HG03521 (cell line): Measurements from ENCODE around the gene MAST4.
A peak's percentile ranks its signal among the peaks of the same experiment; 100 is the strongest.

Experiments used
- ATAC-seq: cut with Tn5 transposase; IDR thresholded peaks from one replicate; pipeline ENCODE4 v1.9.1; 2021; ENCODE audit warnings: mild to moderate bottlenecking, moderate library complexity; ENCODE audit not compliant: unreplicated experiment

MAST4 gene

DNA sequence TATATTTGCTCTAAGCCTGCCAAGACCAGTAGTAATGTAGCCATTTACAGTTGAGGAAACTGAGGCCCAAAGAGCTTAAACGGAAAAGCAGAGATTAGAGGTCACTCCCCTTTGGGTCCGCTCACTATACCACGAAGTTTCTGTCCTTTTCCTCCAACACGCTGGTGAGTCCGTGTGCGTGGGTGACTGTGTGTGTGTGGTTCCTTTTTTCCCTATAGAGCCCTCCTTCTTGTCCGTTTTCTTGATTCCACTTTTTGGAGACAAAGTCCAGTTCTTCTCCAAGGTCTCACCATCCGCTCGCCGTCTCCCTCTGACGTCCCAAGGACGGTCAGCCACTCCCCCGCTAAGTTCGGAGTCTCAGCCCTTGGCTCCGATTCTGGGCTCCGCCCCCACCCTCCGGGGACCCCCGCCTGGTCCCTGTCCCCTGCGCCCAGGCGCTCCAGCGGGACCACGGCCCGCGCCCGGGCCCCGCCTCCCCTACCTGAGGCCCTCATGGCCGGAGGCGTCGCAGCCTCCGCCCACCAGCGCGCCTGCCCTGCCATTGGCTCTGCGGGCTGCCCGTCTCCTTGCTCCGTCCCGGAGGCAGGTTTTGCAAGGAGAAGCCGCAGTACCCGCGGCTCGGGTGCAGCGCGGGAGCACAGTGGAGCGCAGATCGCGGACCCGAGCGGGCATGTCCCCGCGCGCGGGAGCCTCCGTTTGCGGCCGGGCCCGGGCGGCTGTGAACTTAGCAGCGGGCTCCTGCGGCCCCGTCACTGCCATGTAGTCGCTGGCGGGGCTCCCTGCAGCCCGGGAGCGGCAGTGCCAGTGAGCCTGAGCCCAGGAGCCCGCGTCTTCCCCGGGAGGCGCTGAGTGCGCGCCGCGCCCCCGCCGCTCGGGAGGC, at the start of gene MAST4:
MAST4 (plus strand) TSS at position 638 of the 880 bp plus-strand sequence. CDS start 263 bp downstream, outside the sequence.
- peak; percentile 98 for ATAC-seq

DNA sequence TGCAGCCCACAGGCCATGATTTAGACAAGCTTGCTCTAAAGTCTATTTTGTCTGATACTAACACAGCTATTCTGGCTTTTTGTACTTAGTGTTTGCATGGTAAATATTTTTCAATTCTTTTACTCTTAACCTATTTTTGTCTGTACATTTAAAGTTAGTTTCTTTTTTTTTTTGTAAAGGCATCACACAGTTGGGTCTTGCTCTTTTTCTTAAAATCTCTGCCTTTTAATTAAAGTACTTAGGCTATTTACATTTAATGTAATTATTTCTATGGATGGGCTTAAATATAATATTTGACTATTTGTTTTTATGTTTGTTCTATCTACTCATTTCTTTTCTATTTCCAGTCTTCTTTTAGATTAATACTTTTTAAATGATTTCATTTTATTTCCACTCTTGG, 49.7 kb upstream of the MAST4 start:
- no peak for ATAC-seq

- no peak for ATAC-seq
Observed at GRCh38 chr5:66551338-66551737, 44.9 kb upstream of the MAST4 start.

GRCh38 chr5:66551945-66552344, 44.2 kb upstream of the MAST4 start:
- ATAC-seq: no peak

GRCh38 chr5:66553368-66553912, 42.8 kb upstream of the MAST4 start:
- no peak for ATAC-seq

DNA sequence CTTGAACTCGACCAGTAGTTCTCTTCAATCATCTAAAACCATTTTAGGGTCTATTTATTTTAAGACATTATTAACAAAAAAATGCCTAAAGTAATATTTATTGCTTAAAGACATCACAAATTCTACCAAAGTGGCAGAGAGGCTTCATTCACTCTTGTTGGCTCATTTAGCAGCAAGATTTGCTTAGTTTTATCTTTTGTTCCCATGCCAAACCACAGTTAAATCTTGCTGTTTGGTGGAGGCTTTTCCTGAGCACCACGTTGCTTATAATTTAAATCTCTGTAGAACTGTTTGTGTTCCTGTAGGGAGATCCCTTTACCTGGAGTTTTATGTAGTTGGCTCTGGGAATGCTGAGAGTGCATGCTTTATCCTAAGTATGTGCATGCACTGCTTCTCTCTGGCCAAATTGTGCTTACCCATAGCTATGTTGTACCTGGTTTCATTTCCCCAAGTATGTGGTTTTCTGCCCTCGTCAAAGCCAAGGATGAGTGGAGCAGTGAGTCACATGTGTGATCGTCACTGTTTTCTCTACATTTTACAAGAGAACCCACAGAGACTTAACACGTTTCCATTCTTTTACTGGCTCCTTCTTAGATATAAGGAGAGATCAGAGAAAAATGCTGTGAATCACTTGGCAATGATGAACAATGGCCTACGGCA, 42.1 kb upstream of the MAST4 start:
- ATAC-seq: peak; percentile 94

DNA sequence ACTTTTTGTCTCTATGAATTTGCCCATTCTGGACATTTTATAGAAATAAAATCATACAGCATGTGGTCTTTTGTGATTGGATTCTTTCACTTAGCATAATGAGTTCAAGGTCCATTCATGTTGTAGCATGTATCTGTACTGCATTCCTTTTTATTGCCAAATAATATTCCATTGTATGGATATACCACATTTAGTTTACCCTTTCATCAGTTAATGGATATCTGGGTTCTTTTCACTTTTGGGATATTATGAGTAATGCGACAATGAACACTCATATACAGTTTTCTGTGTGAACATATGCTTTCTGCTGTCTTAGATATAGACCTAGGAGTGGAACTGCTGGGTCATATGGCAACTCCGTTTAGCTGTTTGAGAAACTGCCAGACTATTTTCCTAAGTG, 41.3 kb upstream of the MAST4 start:
- no peak for ATAC-seq

- peak; percentile 47 for ATAC-seq
Observed at GRCh38 chr5:66558560-66558959, 37.6 kb upstream of the MAST4 start.

DNA sequence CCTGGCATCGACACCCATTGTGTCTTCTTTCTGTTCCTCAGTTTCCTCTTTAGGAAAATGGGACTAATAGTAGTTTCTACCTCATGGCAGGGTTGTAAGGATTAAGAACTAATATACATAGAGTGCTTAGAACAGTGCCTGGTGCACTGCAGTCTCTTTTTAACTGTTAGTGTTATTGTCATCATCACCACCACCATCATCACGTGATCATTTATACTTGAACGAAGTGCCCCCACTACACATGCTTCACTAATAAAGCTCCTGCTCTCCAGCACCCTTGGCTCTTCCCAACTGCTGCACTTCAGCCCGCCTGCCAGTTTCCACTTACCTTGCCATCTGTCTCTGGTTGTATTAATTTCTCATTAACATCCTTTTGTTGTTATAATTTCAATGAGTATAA, 35.8 kb upstream of the MAST4 start:
- no peak for ATAC-seq

GRCh38 chr5:66561256-66561990, 34.8 kb upstream of the MAST4 start:
- no peak for ATAC-seq

- ATAC-seq: no peak
Observed at GRCh38 chr5:66565878-66566277, 30.3 kb upstream of the MAST4 start.

DNA sequence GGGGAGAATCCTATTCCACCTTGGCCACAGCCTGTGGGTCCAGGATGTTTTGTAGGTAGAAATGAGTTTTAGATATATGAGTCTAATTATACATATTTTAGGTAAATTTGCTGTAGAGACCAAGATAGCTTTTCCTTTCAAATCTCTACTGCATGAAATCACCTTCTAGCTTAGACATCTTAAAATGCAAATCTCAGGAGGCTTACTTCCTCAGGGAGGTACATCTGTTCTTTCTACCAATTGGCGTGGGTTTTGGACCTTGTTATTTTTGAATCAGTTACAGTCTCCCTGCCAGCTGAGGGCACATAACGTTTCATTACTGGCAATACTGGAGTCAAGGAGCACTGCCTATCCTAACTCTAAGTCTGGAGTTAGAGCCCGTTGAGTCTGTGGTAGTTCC, 28.7 kb upstream of the MAST4 start:
- ATAC-seq: no peak

DNA sequence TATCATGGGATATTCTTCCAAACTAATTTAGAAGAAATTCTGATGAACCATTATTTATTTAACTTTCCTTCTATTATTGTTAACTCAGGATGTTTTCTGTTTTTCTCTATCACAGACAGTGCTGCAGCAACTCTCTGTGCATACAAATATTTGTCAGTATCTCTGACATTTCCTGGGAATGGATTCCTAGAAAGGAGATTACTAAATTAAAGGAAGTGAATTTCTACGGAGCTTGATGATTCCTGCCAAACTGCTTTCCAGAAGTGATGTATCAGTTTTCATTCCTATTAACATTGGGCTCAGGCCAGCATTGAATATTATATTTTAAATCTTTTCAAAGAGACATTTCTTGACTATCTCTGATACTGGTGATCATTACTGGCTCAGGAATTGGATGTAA, 26.0 kb upstream of the MAST4 start:
- ATAC-seq: no peak

DNA sequence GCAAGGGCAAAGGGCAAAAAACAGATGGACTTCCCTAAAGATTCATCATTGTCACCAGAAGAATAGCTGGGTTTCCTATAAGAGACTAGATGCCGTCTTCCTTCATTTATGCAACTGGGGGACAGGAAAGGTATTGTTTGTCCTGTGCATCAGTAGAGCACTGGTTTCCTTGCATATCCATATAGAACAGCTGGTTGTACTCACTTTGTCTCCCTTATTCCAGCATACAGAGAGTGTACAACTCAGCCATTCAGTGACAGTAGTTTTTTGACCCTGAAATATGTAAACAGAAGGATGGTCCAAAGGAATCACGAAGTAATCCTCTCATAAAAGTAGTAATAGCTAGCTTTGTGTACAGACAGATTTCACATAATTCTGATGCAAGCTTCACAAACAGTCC, 22.5 kb upstream of the MAST4 start:
- ATAC-seq: no peak

DNA sequence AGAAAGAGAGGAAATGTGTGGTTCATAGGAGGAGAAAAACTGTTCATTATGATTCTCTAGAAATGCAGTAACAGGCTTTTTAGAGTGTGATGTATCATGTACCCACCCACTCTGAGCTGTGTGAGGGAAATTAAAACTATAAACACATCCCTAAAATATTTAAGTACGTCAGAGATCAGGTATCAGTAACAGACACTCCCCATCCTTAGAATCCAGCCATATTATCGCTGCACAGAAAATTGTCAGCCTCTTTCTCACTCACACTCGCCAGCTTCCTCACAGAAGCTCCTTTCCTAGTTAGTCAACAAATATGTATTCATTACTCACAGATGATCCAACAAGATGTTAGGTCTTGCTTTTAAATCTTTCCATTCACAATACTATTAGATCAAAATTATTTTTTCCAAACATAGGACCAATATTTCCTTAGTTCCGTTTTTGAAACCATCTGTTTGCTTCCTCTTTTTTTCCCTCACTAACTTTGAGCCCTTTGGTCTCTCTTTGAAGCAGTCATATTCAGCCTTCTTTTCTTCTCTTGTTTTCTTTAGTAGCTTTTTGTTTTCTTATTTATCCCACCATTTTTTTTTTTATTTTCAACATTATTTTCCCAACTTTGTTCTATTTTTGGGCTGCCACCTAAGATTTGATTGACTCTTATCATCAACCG, 13.6 kb upstream of the MAST4 start:
- ATAC-seq: no peak

- no peak for ATAC-seq
Observed at GRCh38 chr5:66585291-66585690, 10.9 kb upstream of the MAST4 start.

DNA sequence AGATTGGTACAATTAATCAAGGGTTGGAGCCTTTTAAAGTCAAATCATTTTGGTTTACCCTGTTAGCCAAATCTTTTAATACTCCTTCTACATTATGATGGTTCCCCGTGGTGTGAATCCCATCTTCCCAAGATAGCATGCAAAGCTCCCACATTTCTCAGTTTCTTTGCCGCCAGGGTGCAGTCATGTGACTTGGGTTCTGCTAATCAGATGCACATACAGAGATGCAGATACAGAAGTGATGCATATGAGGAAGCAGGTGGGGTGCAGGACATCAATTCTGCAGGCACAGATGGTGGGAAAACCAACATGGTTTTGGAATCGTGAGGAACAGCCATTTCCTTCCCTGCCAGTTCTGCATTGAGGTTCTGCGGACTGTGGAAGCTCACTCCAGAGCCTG, 8.4 kb upstream of the MAST4 start:
- no peak for ATAC-seq

- ATAC-seq: peak; percentile 16
Observed at GRCh38 chr5:66596636-66597182, 516 bp downstream of the MAST4 start.

DNA sequence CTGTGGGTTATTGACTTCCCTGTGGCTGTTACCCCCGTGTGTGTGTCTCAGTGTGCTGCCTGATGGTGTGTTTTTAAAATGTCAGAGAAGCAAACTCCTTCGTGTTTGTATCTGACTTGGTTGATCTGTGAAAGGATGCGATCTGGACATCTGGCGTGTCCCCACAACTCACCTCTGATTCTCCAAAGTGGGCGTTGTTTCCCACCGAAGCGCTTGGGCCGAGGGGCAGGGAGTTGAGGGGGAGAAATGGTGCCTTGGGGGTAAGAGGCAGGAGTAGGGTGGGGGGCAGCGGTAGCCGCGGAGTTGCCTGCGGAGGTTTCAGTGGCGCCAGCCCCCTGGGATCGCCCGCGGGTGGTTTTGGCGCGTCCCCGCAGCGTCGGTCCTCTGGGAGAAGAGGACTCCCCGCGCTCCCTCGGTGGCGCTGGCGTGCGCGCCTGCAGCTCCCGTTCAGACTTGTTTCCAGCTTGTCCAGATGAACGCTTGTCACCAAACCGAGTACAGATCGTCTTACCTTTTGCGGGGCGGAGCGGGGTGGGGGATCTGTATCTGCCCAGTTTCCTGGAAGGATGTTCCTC, 1.1 kb downstream of the MAST4 start:
- ATAC-seq: no peak

DNA sequence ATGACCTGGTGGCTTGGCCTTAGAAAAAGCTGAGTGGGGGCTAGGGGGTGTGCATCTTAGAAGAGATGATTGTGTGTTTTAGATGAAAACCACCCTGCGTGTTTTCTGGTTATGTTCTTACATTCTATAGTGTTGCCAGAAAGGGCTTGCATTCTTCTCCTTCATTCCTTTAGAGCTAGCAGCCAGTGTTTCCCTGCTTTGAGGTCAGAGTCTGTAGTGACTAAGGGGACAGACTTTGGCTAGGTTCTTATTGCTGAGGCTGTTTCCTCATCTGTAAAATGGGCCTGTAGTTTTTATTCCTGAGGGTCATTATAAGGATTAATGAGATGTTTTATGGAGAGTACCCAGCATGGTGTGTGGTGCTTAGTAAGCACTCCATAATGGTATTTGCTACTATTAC, 6.4 kb downstream of the MAST4 start:
- ATAC-seq: no peak
